GM20000 (cell line): ENCODE measurements around the gene KRTAP10-12.

Experiments used
- DNase-seq: peaks from one replicate; pipeline ENCODE4 v3.0.0; 2012; ENCODE audit warnings: low spot score
- CTCF ChIP-seq: IDR thresholded peaks from 2 replicates; pipeline ENCODE4 v1.5.1; 2012; ENCODE audit warnings: mild to moderate bottlenecking, control low read depth; ENCODE audit errors: extremely low read depth, missing control alignments

Gene KRTAP10-12

DNA sequence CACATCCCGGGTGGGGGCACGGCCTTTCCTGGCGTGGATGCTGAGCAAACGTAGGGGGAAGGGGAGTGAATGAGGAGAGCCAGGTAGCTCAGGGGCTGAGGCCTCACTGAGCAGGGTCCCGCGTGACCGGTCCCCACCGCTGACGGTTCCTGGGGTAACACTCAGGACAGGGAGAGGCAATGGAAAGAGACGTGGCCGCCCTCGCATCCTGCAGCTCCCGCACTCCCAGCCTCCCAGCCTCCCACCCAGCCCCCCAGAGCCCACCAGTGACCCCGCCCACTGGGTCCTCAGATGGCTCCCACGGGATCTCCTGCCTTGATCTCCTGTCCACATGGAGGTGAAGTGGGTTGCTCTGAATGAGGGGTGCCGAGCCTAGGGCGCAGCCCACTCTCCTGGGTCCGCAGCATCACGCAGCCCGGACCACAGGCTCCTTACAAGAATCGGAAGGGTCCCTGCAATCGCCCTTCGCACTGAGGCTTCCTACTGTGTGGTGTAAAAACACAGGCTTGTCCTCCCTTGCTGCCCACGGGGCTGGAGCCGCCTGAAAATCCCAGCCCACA, 12.0 kb downstream of the KRTAP10-12 start:
- DNase-seq: no peak
- TF ChIP-seq CTCF: no peak

GRCh38 chr21:44709426-44710293, 12.7 kb downstream of the KRTAP10-12 start:
- no peak for DNase-seq
- TF ChIP-seq CTCF: no peak

DNA sequence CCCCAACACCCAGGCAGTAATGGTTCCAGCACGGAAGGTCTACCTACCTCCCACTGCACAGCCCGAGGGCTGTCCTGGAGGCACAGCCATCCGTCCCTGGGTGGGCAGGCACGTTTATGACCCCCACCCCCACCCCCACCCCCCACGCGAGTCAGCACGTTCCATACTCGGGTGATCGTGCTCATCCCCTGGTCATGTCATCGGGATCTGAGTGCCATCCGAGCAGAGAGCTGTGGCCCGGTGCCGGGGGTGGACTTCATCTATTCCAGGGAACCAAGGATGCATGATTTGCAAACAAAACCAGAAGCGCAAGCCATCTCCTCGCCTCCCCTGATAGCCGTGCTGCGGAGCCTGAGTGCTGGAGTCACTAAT, 13.3 kb downstream of the KRTAP10-12 start:
- TF ChIP-seq CTCF: no peak
- DNase-seq: no peak

GRCh38 chr21:44710756-44711326, 13.9 kb downstream of the KRTAP10-12 start:
- DNase-seq: no peak
- no peak for TF ChIP-seq CTCF

- DNase-seq: no peak
- no peak for TF ChIP-seq CTCF
These were observed 14.6 kb downstream of the KRTAP10-12 start, which contains the start of gene TSPEAR for GRCh38 chr21:44711327-44712202. Gene TSPEAR (minus strand): TSS chr21:44711572. CDS start chr21:44711514, 58 bp downstream.

DNA sequence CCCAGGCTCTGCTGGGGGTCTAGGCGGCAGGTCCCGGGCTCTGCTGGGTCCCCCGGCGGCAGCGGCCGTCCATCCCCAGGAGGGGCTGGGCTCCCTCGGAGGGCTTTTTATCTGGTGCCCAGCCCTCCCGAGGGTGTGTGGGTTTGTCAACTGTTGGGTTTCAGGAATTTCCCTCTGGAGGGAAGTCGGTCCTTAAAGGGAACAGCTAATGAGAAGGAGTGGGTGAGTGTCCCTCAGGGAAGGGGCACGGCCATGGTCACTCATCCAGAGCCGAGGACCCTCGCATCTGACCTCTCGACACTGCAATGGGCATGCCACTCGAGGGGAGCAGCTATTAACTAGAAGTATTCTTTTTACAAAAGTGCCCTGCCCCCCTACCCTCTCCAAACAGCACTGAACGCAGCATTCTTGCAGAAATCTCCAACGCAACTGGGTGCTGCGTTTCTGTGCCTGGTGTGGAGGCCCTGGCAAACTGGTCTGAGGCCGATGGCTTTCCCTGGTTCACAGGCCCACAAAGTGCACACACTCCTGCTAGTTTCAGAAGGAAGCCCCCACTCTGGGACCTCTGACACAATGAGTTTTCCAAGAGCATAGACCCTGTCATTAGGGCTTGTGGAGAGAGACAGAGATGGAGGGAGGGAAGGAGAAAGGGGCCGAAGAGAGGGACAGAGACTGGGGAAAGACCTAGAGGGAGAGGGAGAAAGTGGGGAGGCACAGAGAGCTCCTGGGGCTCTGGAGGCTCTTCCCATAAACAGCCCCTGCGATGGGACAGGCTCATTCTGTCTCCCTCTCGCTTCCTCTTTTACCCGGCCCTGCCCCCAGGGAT, 15.4 kb downstream of the KRTAP10-12 start:
- DNase-seq: no peak
- TF ChIP-seq CTCF: no peak
